Fibroblast of skin of left biceps (primary cell): Measurements from ENCODE around the gene NCAPH2.

Source experiments
- DNase-seq, 2 experiments: peaks; one replicate each; pipeline ENCODE4 v3.0.0-alpha.2; 2013; ENCODE audit warnings: low read depth in 2 of 2

Gene NCAPH2

DNA sequence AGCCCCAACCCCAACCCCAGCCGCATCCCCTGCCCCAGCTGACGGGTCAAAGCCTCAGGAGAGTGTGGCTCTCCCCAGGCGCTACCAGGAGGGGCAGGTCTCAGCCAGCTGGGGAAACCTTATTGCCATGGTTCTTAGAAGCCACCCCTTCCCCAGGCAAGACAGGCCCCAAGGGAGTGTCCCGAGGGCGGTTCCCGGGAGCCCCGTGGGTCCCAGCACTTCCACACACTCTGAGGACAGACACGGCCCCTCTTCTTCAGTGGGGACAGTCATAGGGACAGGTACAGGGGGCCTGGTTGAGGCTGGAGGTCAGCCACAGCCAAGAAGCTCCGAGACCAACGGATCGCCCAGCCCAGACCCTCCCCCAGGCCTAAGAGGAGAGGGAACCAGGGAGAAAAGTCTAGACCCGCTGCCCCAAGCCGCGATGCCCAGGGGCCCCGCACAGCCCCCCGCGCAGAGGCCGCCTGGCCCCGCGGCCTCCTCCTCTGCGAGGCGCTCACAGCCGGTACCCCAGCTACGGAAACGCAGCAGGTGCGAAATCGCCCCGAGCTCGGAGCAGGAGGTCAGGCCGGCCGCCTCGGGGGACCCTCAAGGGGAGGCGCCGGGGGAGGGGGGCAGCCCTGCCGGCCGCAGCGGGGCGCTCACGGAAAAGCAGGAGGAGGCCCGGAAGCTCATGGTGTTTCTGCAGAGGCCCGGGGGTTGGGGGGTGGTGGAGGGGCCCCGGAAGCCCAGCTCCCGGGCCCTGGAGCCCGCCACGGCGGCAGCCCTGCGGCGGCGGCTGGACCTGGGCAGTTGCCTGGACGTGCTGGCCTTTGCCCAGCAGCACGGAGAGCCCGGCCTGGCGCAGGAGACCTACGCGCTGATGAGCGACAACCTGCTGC, 40.3 kb downstream of the NCAPH2 start:
- no peak for DNase-seq

DNA sequence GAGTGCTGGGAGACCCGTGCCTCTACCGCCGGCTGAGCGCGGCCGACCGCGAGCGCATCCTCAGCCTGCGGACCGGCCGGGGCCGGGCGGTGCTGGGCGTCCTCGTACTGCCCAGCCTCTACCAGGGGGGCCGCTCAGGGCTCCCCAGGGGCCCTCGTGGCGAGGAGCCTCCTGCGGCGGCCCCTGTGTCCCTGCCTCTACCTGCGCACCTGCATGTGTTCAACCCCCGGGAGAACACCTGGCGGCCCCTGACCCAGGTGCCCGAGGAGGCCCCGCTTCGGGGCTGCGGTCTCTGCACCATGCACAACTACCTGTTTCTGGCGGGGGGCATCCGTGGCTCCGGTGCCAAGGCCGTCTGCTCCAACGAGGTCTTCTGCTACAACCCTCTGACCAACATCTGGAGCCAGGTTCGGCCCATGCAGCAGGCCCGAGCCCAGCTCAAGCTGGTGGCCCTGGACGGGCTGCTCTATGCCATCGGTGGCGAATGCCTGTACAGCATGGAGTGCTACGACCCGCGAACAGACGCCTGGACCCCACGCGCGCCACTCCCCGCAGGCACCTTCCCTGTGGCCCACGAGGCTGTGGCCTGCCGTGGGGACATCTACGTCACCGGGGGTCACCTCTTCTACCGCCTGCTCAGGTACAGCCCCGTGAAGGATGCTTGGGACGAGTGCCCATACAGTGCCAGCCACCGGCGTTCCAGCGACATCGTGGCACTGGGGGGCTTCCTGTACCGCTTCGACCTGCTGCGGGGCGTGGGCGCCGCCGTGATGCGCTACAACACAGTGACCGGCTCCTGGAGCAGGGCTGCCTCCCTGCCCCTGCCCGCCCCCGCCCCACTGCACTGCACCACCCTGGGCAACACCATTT, 41.1 kb downstream of the NCAPH2 start:
- DNase-seq: no peak

DNA sequence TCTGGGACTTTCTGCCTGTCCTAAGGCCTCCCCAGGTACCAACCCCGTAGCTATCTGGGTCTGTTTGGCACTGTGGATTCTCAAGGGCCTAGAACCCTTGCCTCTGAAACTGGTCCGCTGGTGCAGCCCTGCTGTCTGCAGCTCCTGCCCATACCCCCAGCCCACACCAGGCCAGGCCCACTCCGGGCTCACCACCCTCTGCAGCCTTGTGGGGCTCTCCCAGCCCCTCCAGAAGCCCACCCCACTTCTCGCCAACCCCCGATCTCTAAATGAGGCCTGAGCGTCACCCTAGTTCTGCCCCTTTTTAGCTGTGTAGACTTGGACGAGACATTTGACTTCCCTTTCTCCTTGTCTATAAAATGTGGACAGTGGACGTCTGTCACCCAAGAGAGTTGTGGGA, 42.4 kb downstream of the NCAPH2 start:
- no peak for DNase-seq

DNA sequence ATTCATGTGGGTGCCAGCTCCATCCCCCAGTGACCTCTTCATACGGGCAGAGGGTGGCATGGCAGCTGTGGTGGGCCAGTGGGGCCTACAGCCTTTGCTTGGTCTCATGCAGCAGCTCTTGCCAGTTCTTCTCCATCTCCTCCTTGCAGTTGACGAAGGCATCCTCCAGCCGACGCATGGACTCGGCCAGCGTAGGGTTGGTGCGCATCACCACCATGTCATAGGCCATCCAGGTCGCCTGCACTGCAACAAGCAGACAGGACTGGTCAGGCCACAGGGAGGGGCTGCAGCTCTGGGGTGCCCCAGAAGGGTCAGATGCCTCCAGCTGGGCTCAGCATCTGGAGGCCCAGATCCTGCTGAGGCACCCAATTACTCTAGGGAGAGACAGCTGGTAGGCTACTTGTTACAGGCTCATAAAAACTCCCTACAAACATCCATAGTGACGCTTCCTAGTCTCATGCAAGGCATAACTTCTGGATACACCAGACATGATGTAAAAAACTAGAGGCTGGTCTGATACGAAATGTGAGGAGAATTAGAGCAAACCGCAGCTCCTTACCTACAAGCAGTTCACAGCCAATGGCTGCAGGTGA, 43.2 kb downstream of the NCAPH2 start:
- DNase-seq: no peak

DNA sequence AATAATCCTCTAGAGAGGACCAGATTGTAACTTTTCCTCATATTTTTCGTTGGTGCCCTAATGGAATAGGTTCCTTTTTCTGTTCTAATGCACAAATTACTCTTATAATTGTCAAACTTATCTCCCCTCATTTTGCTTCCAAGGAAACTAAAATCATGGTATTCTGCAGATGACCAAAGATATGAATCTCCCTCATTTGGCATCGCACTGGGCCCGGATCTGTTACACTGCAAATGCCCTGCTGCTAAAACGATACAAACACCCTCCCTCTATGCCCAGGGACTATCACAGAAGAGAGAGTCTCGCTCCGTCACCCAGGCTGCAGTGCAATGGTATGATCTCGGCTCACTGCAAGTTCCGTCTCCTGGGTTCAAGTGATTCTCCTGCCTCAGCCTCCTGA, 45.3 kb downstream of the NCAPH2 start:
- DNase-seq: no peak

DNA sequence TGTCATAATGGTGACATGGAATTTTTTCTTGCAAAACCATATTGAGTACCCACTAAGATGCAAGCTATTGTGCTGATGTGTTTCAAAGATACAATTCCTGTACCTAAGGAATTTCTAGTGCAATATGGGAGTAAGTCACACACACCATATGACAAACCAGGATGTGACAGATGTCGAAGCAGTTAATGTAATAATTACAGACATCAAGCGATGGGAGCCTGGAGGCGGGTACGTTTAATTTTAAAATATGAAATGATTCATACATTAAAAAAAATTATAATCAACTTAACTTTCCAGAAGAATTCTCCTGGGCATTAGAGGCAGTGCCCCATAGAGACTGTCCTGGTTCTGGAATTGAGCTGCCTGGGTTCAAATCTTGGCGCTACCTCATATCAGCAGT, 48.7 kb downstream of the NCAPH2 start:
- DNase-seq: no peak

DNA sequence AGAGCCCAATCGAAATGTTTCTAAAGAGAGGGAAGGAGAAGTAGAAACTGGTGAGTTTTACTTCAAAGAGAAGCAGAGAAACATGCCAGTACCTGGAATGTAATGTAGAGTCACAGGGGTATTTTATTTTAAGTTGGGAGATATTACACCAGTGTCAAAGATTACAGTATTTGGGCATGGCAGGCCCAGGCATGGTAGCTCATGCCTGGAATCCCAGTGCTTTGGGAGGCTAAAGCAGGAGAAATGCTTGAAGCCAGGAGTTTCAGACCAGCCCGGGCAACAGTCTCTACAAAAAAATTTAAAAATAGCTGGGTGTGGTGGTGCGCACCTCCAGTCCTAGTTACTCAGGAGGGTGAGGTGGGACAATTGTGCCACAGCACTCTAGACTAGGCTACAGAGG, 52.0 kb downstream of the NCAPH2 start:
- no peak for DNase-seq

DNA sequence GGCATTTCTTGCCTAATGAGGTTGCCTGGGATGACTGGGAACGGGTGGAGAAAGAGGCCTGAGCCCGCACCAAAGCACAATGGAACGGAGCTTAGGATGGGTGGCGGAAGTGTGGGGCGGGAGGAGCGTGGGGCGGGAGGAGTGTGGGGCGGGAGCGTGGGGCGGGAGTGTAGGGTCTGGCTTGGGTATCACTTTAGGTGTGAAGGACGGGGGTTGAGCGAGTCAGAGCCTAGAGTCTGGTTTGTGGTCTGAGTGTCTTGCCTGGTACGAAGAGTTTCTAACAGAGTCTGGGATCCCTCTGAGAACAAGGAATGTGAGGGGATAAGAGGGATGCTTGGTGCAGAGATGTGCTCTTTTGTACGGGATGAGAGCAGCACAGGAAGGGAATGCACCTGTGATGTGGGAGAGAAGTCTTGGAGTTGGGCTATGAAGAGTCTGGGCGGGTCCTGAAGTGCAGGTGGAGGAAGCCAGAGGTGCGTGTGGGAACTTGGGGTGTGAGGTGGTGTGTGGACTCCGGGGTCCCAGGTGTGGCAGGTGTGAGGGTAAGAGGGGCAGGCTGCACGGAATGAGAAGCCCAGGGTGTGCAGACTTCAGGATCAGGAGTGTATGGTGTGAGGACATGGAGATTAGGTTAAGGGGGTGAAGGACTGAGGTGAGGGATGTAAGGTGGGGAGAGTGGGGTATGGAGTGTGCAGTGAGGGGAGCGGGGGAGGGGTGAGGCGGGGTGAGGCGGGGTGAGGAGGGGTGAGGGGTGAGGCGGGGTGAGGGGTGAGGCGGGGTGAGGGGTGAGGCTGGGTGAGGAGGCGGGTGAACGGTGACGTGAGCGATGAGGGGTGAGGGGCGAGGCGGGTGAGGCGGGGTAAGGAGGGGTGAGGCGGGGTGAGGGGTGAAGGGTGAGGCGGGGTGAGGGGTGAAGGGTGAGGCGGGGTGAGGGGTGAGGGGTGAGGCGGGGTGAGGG, 53.7 kb downstream of the NCAPH2 start:
- no peak for DNase-seq

DNA sequence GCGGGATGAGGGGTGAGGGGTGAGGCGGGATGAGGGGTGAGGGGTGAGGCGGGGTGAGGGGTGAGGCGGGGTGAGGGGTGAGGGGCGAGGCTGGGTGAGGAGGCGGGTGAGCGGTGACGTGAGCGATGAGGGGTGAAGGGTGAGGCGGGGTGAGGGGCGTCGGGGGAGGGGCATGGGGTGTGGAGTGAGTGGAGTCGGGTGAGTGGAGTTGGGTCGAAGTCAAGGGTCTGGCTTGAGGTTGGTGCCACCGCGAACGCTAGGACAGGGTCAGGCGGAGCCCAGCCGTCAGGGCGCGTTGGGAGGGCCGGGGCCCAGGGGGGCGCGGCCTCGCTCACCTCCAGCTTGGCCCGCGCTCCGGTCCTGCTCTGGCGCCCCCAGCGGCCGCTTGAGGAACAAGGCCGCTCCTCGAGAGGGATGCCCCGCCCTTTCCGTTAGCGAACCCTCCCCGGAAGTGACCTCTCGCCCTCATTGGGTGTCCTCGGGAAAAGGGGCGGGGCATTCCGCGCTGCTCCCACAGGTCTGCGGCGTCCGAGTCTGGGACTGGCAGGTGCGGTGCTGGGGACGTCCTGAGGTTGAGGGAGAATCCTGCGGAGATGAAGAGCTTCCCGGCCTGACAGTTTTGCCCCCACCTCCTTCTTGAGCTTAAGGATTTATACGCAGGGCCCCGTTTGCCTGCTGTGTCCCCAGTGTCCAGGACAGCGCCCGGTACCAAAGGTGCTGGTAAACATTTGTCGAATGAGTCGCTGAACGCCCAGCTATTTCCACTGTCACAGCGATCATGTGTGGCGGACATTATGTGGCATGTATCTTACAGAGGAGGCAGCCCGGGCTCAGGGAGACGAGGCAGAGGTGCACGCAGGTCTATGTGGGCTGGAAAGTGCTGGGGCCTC, 54.7 kb downstream of the NCAPH2 start, which contains the start of gene SYCE3:
Gene SYCE3 (minus strand): TSS at position 397 of the 890 bp plus-strand sequence. CDS start 6,514 bp downstream, outside the sequence.
- peak; percentile 68 to 74 for DNase-seq

DNA sequence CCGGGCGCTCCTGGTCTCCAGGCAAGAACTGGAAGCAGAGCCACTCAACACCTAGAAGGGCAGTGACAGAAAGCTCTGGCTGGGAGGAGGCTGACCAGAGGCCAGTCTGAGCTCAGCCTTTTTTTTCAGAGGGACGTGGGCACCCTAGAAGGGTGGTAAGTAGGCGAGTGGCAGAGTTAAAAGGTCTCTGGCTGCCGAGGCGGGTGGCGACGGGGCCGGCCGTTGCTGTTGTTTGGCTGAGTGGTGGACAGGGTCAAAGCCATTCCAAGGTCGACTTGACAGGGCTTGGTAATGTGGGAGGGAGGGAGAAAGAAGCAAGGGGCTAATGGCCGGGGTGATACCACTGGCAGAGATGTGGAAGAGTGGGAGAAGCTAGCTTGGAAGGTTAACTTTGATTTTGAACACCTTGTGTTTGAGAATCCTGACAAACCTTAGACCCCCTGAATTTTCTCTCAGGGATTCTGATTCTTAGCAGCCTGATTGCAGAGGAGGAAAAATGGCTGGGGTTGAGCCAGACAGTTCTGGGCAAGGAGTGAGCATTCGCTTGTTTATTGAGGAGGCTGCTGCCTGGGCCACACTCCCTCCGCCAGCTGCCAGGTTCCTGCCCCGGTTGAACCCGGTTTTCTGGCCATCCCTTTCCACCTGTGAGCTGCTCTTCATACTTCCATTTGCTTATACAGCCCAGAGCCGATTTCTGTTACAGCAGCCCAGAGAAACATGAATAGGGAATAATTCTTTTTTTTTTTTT, 55.6 kb downstream of the NCAPH2 start:
- DNase-seq: no peak

DNA sequence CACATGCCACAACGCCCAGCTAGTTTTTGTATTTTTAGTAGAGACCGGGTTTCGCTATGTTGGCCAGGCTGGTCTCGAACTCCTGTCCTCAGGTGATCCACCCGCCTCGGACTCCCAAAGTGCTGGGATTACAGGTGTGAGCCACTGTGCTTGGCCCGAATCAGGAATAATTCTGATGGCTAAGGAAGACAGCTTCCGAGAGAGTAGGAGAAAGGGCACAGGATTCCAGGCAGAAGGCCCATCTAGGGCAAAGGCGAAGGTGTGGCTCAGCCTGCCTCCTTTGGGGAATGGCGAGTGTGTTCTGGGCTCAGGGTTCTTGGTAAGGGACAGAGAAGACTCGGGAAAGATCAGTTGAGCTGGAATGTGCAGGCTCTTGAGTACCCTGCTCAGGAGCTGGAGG, 56.3 kb downstream of the NCAPH2 start:
- no peak for DNase-seq

DNA sequence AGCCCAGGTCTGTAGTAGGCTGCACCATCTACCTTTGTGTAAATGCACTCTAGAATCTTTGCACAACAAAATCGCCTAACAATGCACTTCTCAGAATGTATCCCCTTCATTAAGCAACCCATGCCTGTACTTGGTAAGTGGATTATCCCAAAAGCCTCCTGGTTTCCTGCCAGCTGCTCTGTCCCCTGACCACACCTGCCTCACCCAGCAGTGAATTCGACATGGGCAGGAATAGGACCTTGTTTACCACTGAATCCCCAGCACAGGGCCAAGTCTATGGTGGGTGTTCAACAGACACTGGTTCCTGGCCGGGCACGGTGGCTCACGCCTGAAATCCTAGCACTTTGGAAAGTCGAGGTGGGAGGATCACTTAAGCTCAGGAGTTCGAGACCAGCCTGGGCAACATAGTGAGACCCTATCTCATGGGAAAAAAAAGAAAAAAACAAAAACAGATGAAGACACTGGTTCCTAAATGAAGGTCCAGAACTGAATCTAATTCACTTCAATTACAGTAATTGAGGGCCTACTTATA, 59.8 kb downstream of the NCAPH2 start:
- no peak for DNase-seq

DNA sequence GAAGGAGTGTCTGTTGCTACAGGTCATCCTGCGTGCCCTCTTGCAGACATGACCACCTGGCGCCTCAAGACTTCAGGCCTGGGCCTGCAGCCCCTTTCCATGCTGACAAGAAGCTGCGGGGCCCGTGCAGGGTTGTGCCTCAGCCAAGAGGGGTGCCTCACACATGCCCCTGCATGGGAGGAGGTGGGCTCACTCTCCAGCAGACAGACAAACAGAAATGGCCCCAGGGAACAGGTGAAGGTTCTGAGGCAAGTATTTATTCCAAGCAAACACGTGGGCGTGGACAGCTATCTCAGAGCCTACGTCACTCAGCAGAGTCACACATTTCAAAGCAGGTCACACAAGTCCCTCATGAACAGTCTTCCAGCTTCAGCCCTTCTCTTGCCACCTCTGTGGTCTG, 60.6 kb downstream of the NCAPH2 start:
- DNase-seq: no peak

DNA sequence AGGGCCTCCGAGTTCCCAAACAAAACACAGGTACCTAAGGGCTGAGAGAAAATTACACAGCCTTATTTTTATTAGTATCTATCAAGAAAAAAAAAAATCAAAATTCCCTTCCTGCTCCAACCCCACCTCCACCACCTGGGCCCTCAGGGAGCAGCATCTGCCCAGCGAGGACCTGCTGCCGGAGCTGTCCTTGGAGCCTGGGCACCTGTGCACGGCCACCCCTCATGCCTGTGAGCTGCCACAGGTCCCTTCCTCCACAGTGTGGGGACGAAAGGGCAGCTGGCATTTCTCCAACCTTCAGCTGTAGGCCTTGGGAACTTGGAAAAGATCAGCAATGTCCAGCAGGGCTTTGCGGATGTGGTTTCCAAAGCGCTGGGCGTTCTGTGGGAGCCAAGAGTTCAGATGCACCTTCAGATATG, 61.0 kb downstream of the NCAPH2 start:
- no peak for DNase-seq

DNA sequence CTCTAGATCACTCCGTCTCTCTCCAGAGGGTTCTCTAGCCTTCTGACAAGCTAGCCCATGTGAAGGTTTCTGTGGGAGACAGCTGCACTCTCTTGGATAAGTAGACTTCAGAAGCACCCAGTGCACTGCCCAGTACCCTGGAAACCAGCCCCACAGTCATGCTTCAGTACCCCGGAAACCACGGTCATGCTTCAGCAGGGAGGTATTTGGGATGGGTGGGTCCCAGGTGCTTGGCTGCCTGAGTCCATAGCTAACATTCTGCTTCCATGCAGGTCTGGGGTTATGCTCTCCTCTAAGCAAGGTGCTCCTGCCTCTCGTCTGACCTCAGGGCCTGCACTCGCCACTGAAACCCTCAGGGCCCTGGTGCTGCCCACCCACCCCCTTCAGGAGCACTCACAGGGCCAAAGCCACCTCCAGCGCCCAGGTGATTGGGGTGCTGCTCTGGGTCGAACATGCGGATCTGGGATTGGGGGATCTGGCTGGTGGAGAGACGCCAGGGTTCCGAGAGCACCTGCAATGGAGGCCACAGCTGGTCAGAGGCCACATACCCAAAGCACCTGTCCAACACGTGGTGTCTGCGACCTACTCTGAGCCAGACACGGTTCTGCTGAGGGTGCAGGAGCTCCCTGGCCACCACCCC, 62.0 kb downstream of the NCAPH2 start:
- no peak for DNase-seq

DNA sequence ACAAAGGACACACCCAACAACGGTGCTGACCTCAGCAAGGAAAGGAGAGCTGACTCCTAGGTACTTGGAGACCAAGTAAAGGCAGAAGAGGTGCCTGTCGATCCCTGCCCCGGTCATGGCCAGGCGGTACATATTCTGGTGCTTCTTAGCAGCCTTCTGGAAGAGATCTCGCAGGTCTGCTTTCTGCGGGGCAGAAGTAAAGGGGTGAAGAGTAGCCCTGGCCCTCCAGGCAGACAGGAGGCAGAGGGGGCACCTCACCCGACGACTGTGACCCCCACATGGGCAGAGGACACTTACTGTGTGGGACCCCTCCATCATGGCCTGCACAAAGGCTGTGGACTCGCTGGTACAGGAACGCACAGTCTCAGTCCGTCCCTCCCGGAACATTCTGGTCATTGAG, 62.8 kb downstream of the NCAPH2 start:
- DNase-seq: no peak

DNA sequence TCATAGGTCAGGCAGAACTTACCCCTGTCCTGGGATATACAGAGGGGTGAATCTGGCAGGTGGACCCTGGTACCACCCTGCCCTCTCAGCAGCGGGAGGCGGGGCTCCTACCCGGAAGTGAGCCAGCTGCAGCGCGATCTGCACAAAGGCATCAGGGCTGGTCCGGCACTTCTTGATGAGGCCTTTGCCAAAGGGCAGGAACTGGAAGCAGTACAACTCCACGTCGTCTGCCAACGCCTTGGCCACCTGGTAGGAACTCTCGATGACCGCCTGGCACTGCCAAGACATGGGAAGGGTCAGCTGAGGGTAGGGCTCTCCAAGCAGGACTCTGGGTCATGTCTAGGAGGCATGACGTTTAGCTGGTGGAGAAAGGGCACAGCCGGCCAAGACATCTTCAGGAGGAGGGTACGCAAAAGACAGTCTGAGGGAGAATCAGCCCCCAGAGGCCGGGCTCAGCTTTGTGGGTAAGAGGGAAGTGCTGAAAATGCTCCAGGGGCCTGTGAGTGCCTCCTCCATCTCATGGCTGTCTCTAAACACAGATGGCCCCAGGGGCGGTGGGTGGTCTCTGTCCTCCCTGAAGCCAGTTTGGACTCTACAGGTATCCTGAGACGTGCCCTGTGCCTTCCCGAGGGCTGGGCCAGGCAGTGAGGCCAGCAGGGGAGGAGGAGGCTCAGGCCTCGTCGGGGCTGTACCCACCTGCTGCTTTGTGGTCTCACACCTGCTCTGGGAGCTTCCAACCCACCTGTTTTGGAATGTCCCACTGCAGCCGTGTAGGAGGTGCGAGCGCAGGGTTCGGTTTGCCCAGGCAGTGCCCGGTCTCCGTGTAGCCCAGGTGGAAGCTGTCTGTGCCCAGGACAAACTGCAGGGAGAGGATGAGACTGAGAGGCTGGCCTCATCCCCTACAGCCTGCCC, 63.5 kb downstream of the NCAPH2 start:
- DNase-seq: no peak

DNA sequence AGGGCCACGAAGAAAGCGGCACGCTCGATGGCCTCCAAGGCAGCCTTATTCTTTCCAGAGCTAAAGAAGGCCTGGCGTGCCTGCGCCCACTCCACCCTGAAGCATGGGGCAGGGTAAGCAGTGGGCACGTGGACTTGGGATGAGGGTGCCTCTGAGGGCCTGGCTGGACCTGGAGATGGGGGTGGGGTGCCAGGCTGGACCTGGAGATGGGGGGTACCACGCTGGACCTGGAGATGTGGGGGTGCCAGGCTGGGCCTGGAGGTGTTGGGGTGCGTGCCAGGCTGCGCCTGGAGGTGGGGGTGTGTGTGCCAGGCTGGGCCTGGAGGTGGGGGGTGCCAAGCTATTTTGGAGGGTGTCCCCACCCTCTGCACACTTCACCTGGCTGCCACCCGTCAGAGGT, 64.9 kb downstream of the NCAPH2 start:
- no peak for DNase-seq
